Lower leg skin (tissue), 4 donors: Measurements from ENCODE around the gene ABCG5. TPM values are rescaled to one million over a fixed set of nuclear protein-coding genes. Genes with fewer than 3 reads are reported as not detected.

Source experiments
- DNase-seq, 2 donors: peaks; one replicate each; pipeline ENCODE4 v3.0.0-alpha.2; 2019; ENCODE audit warnings: low spot score in 2 of 2
- H3K4me3 ChIP-seq: fragments of 200-600 bp; sonication (generic); 2 replicates; pipeline ENCODE4 v1.5.1; 2017; ENCODE audit warnings: mild to moderate bottlenecking, low read depth; ENCODE audit not compliant: poor library complexity, severe bottlenecking
- CTCF ChIP-seq, 3 donors: fragments of 450-650 bp; IDR thresholded peaks; one replicate each; pipeline ENCODE4 v1.5.1; 2016; ENCODE audit warnings: antibody characterized with exemption in 3 of 3, mild to moderate bottlenecking in 3 of 3, moderate library complexity in 2 of 3
- POLR2A ChIP-seq, 2 donors: fragments of 450-650 bp; IDR thresholded peaks; one replicate each; pipeline ENCODE4 v1.6.1; 2016 to 2017; ENCODE audit warnings: antibody characterized with exemption in 2 of 2, mild to moderate bottlenecking in 1 of 2, moderate library complexity in 1 of 2
- WGBS, 2 donors: methylation state at CpG; one replicate each; pipeline ENCODE4 v1.1.5; 2018; 5-methylcytosine and 5-hydroxymethylcytosine counted together
- intact Hi-C: fragments of 100-400 bp; cut with DNase I; formaldehyde crosslinking; loops from one replicate; pipeline ENCODE4 v1.15.0; 2023; ENCODE audit warnings: low total_unique reads
- total RNA-seq, 4 donors: library from RNA; depleted of rRNA; stranded (reverse); fragments of >200 nt; gene quantifications; one replicate each; pipeline ENCODE4 v1.1.0, GENCODE V29; 2016

Gene ABCG5
- total RNA-seq, 4 donors from 2014 or later = not detected

- TF ChIP-seq CTCF (IDR thresholded peaks at IDR 0.05) = no peak
- no peak for TF ChIP-seq POLR2A (IDR thresholded peaks at IDR 0.05)
- WGBS, 2 donors = 76 to 83% methylated on average over 12 to 13 of the region's 20 CpGs
Observed at GRCh38 chr2:43851011-43851980, 12.7 kb upstream of the ABCG5 start.

GRCh38 chr2:43848214-43848613 is 9.6 kb upstream of the ABCG5 start:
- no peak for TF ChIP-seq POLR2A (IDR thresholded peaks at IDR 0.05)
- no peak for TF ChIP-seq CTCF (IDR thresholded peaks at IDR 0.05)
- intact Hi-C loops = no loop called here
- DNase-seq = peak in 1 of 2 donors; percentile 8
- H3K4me3 ChIP-seq = no peak overlapping the region
- WGBS, 2 donors = 59 to 60% methylated on average over 1 of the region's 1 CpG

More at GRCh38 chr2:43851011-43851980, 12.7 kb upstream of the ABCG5 start:
- intact Hi-C loops = no loop called here
- H3K4me3 ChIP-seq = no peak overlapping the region
- DNase-seq = peak in 1 of 2 donors; percentile 77

- TF ChIP-seq POLR2A (IDR thresholded peaks at IDR 0.05) (no peak), CTCF (IDR thresholded peaks at IDR 0.05) (no peak)
- no peak overlapping the region for H3K4me3 ChIP-seq
- WGBS, 2 donors = 91 to 94% methylated on average over 5 of the region's 5 CpGs
- peak in 1 of 2 donors; percentile 50 for DNase-seq
- intact Hi-C loops = no loop called here
Observed at GRCh38 chr2:43846140-43846793, 7.6 kb upstream of the ABCG5 start.

GRCh38 chr2:43845181-43845580 is 6.5 kb upstream of the ABCG5 start:
- intact Hi-C loops = no loop called here
- H3K4me3 ChIP-seq = no peak overlapping the region
- TF ChIP-seq CTCF (IDR thresholded peaks at IDR 0.05) = no peak
- TF ChIP-seq POLR2A (IDR thresholded peaks at IDR 0.05) = no peak
- 74 to 84% methylated on average over 1 of the region's 1 CpG for WGBS, 2 donors
- DNase-seq = peak in 1 of 2 donors; percentile 18

DNA sequence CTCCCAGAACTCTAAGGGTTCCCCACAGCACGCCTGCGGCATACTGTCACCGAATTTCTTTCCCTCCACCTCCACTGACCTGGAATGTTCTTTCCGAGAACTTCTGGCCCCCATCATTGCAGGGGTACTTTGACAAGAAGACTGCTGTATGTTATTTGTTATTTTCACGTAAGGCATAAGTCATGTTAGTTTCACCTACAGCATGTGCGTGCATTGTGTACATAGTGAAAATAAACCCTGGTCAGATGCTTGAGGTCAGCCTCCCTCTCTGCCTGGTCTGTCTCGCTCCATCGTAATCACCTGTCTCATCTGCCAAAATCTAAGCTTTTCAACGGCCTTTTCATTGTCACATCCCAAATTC is 4.2 kb upstream of the ABCG5 start:
- TF ChIP-seq CTCF (IDR thresholded peaks at IDR 0.05) (no peak), POLR2A (IDR thresholded peaks at IDR 0.05) (no peak)
- peak in 1 of 2 donors; percentile 4 for DNase-seq
- intact Hi-C loops = no loop called here
- H3K4me3 ChIP-seq = no peak overlapping the region
- WGBS, 2 donors = 89% methylated on average over 9 of the region's 9 CpGs
